ENCODE results near the gene TF.

The TF gene

GRCh38 chr3:133747907-133748639 is 1.9 kb downstream of the TF start:
- no peak for DNase-seq (ENCODE audit: low spot score)

DNA sequence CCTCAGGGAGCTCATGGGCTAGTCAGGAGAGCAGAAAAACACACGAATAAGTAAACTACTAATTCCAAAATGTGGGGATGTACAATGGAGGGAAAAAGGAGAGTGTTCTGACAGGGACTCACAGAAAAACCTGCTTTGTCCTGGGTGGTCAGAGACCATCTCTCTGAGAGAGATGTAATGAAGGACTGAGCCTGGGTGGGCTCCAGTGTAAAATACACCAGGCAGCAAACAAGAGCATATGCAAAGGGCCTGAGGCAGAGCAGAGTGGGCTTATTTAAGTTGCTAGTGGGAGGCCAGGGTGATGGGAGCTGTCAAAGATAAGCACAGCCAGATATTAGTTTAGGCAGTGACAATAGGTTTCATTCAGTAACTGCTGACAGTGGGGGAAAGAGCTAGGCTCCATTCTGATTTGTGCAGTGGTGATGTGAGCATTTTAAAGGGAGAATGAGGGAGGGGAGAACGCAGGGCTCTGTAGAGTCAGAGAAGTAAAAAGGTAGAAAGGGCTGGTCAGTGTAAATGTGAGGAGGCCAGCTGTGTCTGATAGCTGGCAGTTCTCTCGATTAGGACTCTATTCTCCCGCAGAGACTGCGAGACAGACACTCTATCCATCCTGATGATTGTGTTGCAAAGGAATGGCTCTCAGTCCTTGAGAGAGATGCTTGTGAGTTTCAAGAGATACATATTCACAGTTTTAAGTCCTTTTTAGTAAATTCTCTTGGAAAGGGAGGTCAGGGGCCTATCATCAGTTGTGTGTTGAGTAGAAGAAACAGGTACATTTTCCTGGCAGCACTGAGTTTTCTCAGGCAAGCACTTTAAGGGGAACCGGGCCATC is 3.5 kb downstream of the TF start:
- DNase-seq (ENCODE audit: low spot score) = no peak

DNA sequence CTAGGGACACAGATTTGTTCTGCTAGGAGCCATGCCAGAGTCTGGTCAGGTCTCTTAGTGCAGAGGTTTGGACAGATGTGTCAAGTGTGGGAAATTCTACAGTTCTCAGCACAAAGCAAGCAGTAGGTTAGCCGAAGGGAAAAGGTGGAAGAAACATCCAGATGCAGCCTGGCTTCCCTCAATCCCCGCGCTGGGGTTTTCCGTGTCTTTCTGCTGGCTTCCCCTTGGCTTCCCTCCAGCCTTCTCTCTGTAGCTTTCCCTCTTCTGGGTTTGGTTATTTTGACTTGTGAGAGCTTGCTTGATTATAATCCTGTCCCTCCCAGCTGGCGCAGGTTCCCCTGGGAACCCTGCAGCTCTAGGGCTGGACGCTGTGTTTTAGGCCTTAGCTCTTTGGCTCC is 4.1 kb downstream of the TF start:
- DNase-seq (ENCODE audit: low spot score) = no peak

DNA sequence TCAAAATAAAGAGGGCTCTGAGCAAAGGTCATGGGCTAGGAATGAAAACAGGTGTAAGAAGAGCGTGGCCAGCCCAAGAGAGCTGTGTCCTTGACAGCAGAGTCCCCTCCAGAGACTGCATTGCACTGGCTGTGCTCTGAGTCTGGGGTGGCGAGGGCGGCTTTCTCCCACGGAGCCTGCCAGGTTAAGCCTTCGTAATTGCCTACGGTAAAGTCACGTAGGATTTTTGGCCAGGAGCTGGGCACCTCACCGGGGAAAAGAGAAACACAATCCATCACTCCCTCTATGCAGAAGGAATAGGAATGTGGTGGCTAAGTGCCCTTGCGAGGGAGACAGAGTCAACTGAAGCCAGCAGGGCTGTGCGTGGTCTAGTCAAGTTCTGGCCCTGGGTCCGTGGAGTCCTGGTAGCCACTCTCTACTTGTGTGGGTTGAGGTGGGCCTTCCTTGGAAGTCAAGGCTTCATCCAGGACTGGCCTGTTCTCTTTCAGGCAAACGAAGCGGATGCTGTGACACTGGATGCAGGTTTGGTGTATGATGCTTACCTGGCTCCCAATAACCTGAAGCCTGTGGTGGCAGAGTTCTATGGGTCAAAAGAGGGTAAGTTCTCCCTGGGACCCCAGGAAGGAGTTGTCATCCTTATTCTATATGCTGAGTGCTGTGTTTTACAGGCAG is 7.0 kb downstream of the TF start:
- DNase-seq (ENCODE audit: low spot score) = no peak

- no peak for DNase-seq (ENCODE audit: low spot score)
Measured at GRCh38 chr3:133753779-133754164, 7.6 kb downstream of the TF start.

DNA sequence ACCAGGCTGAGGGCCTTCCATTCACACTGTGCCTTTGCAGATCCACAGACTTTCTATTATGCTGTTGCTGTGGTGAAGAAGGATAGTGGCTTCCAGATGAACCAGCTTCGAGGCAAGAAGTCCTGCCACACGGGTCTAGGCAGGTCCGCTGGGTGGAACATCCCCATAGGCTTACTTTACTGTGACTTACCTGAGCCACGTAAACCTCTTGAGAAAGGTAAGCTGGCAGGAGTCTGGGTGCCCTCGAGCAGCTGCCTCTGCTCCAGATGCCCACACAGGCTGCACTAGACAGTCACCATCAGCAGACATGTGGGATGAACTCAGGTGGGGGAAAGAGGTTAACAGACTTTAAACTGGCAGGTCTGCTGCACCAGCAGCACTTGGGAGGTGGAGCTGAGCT is 8.3 kb downstream of the TF start:
- no peak for DNase-seq (ENCODE audit: low spot score)

DNA sequence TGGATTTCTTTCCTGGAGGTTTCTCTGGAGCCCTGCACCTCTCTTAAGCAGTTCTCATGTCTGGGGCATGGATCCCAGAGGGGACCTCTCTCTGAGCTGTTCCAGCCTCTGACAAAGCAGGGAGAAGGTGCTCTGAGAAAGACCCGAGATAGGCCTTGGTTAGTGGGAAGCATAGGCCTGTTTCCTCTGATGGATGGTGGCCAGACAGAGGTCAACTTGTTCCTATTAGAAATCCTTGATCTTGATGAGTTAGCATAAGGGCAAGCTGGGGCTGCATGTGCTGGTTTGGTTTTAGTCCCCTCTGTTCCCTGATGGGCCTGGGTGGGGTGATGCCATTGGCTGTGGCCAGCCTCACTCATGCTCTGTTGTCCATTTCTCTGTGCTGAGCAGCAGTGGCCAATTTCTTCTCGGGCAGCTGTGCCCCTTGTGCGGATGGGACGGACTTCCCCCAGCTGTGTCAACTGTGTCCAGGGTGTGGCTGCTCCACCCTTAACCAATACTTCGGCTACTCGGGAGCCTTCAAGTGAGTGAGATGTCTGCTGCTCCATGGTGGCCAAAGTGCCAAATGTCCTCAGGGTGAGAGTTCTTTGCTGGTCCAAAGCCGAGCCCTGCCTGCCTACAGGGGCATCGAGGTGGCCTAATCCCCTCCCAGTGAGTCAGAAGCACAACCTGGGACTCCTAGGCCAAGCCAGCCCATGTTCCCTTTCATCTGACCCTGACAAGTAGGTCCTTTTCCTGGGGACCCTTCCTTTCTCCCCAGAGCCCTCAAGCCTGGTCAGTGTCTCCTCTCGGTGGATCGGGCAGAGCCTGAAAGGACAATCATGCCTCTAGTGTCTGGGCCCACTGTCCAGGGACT is 9.0 kb downstream of the TF start:
- DNase-seq (ENCODE audit: low spot score) = no peak

DNA sequence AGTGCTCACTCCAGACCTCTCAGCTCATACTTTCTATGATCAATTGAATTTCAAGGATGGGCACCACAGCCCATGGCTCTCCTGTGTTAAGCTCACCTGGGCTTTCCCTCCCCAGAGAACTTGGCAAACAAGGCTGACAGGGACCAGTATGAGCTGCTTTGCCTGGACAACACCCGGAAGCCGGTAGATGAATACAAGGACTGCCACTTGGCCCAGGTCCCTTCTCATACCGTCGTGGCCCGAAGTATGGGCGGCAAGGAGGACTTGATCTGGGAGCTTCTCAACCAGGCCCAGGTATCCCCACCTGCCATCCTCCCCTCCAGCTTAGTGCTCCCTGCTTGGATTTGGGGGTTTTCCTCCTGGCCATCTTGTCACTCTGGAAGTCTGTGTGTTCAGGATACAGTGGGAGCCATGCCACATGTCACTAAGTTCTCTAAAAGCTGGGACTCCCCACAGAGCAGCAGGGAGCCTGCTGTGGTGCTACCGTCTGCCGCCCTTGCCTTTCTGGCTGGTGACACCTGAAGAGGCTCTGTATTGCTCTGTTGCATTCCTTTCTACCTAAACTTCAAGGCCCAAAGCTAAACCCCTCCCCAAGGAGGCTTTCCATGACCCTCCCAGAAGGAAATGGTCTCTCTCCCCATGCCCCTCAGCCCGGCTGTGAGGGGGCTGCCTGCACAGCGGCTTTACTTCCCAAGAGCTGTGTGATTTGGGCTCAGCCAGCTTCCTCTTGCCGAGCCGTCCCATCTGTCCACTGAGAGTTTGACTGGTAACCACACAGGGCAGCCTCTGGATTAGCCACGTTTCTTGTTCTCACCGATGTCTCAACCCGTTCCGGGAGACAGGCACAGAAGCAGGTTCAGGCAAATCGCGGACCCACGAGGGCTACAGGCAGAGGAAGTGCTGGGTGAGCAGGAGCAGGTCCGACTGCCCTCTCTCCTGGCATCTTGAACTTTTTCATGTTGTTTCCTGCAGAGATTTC is 10.8 kb downstream of the TF start:
- no peak for DNase-seq (ENCODE audit: low spot score)

GRCh38 chr3:133757701-133758567 is 11.7 kb downstream of the TF start:
- no peak for DNase-seq (ENCODE audit: low spot score)

DNA sequence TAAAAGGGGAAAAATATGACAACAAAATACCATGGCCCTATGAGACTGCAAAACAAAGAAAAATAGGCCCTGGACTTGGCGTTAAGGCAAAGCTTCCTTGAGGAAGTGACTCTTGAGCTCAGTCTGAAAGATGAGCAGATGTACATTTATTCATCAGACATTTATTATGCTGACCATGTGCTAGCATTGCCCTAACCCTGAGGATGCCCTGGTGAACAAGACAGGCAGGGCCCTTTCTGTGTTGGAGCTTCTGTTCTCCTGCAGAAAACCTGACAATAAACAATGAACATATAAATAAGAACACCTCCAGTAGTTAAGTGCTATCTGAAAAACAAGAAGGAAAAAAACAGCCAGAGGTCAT is 12.4 kb downstream of the TF start:
- no peak for DNase-seq (ENCODE audit: low spot score)

GRCh38 chr3:133758964-133759739 is 13.0 kb downstream of the TF start:
- no peak for DNase-seq (ENCODE audit: low spot score)

GRCh38 chr3:133759740-133760305 is 13.6 kb downstream of the TF start:
- DNase-seq (ENCODE audit: low spot score) = no peak

DNA sequence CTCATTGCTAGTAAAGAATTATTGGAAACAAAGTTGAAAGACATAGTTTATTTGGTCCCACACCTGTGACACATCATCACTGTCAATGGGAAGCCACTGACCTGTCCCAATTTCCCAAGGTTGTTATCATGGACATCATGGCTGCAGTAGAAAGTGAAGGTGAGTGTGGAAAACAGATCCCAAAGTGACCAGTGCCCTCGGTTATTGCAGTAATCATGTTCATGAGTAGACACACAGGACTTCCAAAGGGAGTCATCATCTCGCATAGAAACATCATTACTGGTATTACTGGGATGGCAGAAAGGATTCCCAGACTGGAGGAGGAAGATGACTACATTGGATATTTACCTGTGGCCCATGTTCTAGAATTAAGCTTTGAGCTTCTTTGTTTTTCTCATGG is 14.7 kb downstream of the TF start:
- DNase-seq (ENCODE audit: low spot score) = no peak

DNA sequence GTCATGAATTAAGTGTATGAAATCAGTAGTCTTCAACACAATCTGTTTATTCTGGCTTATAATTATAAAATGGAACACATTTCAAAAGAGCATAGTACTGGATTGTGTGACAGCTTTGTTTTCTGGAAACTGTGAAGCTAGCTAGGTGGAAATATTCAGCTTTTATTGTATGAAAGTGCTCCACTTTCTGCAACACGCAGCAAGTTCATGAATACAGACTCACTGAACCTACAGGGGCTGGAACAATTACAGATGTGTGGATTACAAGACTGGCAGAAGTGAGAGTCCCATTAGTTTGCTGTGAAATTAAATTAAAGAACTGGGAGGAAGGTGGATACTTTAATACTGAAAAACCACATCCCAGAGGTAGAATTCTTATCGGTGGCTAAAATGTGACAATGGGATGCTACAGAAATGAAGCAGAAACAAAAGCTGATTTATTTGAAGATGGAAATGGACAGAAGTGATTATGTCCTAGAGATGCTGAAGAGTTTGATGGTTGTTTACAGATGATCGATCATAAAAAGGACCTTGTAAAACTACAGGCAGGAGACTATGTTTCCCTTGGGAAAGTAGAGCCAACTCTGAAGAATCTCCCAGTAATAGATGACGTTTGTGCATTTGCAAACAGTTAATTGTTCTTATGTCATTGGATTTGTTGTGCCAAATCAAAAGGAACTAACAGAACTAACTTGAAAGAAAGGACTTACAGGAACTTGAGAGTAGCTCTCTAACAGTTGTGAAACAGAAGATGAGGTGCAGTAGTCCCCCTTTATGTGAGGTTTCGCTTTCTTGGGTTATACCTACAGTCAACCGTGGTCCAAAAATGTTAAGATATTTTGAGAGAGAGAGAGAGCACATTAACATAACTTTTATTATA is 15.7 kb downstream of the TF start:
- no peak for DNase-seq (ENCODE audit: low spot score)

- no peak for DNase-seq (ENCODE audit: low spot score)
Measured at GRCh38 chr3:133762539-133762938, 16.3 kb downstream of the TF start.

GRCh38 chr3:133763797-133764683 is 17.8 kb downstream of the TF start:
- no peak for DNase-seq (ENCODE audit: low spot score)

- no peak for DNase-seq (ENCODE audit: low spot score)
Measured at GRCh38 chr3:133765256-133765655, 19.1 kb downstream of the TF start.
